G401.6 (cell line): ENCODE measurements around the gene KIAA0825.

Experiments used
- FAIRE-seq: peaks from 2 replicates; lab custom pipeline; 2012; peaks lifted over from hg19 to GRCh38; lab: Jason Lieb, UNC

Gene KIAA0825

GRCh38 chr5:94503677-94504076, 114.7 kb downstream of the KIAA0825 start:
- FAIRE-seq = no peak

DNA sequence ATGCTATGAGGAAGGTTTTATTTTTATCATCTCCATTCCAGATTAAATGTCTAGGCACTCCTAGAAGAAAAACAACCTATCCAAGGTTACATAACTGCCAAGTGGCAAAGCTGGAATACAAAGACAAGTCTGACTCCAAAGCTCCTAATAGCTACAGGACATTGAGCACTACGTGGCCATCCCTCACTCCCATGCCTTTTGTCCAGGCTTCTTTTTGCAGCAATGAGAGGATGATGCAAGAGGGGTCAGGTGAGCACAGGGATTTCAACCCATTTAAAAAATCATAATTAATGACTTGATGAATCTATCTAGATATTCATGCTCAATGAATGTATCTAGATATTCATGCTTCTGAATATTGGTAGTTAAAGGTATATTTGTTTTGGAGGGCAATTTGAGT, 117.0 kb downstream of the KIAA0825 start:
- FAIRE-seq = no peak

GRCh38 chr5:94499806-94500205, 118.6 kb downstream of the KIAA0825 start:
- FAIRE-seq = no peak

GRCh38 chr5:94498199-94498598, 120.2 kb downstream of the KIAA0825 start:
- no peak for FAIRE-seq

DNA sequence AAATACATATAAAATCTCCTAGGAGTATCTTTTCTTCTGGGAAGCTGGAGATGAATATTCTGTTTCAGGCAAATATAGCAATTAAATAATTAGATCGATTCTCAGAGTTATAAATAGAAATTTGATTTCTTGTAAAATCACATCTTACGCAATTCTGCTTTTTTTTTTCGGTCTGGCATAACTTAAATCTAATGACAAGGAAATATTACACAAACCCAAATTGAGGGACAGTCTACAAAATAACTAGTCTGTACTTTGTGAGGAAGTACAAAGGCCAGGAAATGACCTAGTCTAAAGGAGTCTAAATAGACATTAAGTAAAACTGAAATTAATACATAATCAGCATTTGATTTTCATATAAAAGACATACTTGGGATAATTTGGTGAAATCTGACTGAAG, 133.3 kb downstream of the KIAA0825 start:
- no peak for FAIRE-seq

DNA sequence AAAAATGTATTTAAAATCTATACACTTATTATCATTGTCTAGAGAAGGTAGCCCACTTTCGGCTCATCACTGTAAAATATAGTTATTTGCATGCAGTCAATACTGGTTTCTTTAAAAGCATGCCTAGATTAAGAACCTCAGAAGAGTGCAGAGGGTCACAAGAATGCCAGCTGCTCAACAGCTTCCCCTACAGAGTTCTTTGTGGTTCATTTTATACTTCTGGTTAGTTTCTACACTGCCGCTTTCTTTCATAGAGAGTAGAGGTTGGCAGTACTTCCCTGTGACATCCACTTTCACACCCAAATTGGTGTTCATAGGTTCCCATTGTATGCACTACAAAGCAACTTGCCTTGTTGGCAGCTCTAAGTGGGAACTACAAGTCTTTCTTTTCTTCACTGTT, 137.3 kb downstream of the KIAA0825 start:
- FAIRE-seq = no peak

DNA sequence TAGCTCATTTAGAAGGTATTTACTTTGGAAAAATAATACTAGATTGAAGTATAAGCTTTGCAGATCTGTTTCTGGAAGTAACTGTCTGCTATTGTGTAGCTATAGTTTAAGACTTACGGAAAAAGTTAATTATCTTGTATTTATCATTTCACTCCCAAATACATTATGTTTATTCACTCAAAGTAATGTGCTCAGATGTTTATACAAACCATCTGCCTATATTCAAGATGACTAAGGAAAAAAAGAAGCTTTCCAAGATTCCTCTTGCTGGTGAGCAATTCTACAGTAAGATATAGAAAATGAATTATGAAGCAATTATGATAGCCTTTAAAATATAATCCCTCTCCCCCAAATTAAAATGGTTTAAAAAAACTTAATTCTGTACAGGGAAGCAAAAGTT, 137.9 kb downstream of the KIAA0825 start:
- no peak for FAIRE-seq

DNA sequence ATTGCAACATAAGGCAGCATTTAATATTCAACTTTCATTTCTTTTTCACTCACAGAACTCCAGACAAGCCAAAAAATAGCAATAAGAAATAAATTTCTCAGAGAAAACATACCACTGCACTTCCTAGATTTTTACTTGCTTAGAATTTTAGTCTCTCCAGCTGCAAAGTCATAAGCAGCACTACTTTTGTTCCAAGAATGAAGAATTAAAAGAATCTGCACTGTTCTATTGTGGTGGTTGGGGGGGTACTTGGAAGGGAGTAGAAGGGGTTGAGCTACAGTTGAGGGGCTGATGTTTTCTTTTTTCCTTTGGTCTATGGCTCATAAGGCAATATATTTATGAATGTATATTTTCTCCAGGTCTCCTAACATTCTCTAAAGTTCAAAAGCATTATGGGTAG, 144.5 kb downstream of the KIAA0825 start:
- no peak for FAIRE-seq

DNA sequence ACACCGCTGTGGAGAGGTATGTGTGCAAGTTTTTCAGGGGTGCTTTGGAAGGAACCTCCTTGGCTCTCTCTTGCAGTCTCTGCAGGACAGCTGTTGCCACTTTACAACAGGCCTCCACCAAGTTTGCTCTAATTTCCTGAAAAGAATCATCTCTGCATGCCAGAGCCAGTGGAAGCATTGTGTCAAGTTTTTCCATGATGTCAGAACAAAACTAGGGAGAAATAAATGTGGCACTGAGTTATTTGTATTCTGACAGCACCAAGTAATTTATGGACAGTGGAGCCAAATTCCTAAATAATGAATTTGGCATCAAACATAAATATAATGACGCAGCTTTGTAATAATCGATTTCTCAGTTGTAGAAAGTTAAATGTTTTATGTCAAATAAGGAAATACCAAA, 146.9 kb downstream of the KIAA0825 start:
- FAIRE-seq = no peak

DNA sequence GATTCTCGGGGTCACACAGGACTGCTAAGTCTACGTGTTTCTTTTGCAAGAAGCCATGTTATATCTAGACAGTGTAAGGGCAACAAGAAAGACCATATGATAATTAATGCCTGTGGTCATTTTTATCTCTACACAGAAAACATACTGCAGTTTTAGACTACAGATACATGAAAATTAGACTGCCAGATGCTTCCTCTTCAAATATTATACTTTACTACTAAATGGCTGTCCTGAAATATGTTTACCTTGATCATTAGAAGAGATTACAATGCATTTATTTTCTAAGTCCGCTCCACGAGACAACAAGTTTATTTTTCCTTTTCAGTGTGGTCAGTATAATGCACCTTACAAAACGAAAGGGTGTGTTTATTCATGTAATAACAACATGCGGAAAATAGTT, 147.6 kb downstream of the KIAA0825 start:
- no peak for FAIRE-seq

- no peak for FAIRE-seq
Measured at GRCh38 chr5:94469894-94470329, 148.5 kb downstream of the KIAA0825 start.

- FAIRE-seq = no peak
Measured at GRCh38 chr5:94467954-94468930, 150.2 kb downstream of the KIAA0825 start.

DNA sequence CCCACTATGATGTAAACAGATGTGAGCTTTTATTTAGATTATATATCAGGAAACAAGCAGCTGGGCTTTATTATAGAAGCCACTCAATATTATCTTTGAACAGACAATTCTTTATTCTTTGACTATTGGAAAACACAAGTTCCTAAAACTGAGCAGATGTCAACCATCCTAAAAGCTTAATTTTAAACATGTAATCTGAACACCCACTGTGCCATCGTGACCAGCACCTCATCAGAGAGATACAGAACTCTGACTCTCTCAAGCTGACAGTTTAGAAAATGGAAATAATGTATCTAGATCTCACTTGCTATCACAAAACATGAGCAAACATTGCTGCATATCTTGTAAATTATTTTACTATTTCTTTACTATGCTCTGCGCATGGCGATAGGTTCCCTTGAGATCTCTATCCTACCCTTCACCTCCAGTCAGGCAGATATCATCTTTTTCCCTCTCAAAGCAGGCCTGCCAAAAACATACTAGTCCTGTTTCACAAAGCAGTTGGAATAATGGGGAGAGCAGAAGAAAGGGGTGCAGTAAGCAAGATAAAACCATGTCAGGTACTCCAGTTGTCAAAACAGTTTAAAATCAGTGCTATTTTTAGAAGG, 151.0 kb downstream of the KIAA0825 start:
- FAIRE-seq = no peak

- no peak for FAIRE-seq
Measured at GRCh38 chr5:94463739-94464138, 154.7 kb downstream of the KIAA0825 start.

- FAIRE-seq = no peak
Measured at GRCh38 chr5:94461131-94461530, 157.3 kb downstream of the KIAA0825 start.

DNA sequence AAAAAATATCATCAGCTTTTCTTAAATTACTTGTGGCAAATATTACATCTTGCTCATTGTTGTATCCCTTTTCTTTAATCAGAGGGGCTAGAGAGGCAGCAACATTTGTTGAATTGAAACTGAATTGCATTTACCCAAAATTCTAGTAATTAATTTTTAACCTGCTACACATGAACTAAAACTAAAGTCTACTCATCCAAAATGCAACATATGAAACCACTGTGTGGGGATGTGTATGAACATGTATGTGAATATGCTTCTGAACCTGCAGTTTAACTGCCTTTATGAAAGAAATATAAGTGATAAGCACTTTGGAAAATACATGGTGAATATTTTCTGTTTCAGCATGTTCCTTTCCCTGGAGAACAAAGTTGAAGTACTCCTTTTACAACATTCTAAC, 158.5 kb downstream of the KIAA0825 start:
- no peak for FAIRE-seq

- no peak for FAIRE-seq
Measured at GRCh38 chr5:94457788-94458187, 160.6 kb downstream of the KIAA0825 start.

GRCh38 chr5:94445726-94446125, 172.7 kb downstream of the KIAA0825 start:
- no peak for FAIRE-seq

DNA sequence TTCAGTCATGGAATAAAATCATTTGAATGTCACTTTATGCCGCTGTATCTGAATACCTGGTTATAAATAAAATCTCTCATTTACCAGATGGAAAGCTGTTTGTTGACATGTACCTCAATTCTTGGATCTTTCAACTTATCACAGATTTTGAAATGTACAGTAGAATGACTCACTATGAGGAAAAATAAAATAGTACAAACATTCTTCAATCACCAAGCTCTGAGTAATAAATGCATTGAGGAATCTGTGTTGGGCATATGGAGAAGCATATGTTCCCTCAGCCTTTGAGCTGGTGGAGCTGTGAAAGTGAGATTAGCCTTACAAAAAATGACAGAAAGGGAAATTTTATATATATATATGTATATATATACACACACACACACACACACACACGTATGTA, 175.4 kb downstream of the KIAA0825 start:
- no peak for FAIRE-seq

DNA sequence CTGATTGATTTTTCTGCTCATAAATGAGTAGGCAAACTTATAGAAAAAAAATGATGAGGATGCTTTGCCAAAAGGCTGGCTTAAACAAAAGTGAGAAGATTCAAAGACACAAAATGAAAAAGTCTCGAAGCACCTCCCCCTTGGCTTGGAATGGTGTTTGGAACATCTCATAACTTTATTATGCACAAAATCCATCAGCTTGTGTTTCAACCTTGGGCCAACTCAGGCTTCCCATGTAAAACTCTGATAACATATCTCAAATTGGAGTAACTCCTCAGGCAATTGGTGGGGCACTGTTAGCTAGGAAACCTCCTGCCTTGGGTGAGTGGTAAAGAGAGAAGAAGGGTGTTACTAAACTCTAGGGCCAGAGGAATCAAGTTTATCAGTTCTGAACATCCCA, 176.3 kb downstream of the KIAA0825 start:
- no peak for FAIRE-seq

DNA sequence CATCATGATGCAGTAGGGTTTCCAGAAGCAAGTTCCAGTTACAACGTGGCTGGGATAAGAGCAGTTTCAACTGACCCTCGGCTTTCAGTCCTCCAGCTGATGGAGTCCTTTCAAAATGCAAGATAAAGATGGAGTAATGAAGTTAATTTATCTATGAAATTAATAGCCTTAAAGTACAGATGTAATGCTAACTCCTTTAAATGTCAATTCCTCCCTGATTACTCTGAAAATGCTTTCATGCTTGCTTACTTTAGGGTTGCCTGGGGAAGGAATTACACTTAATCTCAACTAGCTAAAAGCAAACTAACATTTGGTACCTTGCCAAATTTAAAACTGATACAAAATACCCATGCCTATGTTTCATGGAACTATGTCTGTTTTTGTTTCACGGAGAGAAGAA, 178.4 kb downstream of the KIAA0825 start:
- FAIRE-seq = no peak

DNA sequence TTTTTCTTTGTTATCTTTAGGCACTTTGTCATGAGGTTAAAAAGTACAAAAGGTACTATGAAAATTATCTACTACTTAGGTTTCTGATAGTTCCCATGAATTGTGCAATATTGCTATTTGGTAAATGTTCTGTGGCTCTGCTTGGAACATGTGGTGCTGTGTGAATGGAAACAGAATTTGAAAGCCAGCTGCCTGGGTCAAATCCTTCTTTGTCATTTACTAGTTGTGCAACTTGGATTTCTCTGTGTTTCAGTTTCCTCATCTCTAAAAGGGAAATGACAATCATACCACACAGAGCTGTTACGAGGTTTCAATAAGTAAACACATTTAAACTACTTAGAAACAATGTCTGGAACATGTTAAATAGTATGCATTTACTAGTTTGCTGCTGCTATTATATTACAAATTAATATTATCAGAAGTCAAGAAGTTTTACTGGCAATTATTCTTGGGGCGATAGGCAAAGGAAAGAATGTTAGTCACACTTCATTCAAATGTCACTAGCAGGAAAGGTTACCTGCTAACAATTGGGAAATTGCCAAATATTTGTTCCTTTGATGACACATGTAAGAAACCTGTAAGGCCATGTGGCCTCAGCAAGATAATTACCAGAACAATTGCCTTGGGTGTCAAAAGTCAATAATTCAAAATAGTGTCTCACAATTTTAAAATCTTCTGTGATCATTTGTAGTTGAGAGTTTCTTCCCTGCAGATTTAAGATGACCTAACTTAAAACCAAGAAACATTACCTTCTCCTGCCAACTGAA, 184.8 kb downstream of the KIAA0825 start:
- FAIRE-seq = no peak

GRCh38 chr5:94432499-94432898, 185.9 kb downstream of the KIAA0825 start:
- FAIRE-seq = no peak
